CD4-positive, CD25-positive, alpha-beta regulatory T cell (primary cell): Measurements from ENCODE around the gene OASL. TPM values are rescaled to one million over a fixed set of nuclear protein-coding genes. Genes with fewer than 3 reads are reported as not detected.
A peak's percentile ranks its signal among the peaks of the same experiment; 100 is the strongest.

Experiments used
- ATAC-seq, 2 donors: fragments of 150-1000 bp; cut with Tn5 transposase; one replicate each; pipeline ENCODE4 v1.10.0; 2021; ENCODE audit warnings: low read depth in 2 of 2, moderate number of reproducible peaks in 2 of 2, moderate library complexity in 1 of 2
- DNase-seq, 3 donors: peaks; one replicate each; pipeline versions ENCODE4 v3.0.0 to v3.0.0-alpha.2; 2012 to 2022; ENCODE audit warnings: mixed read lengths in 1 of 3
- H3K27ac ChIP-seq: one replicate; pipeline ENCODE4 v1.7.0; 2013; ENCODE audit warnings: mild to moderate bottlenecking, low read length; ENCODE audit not compliant: insufficient read depth, poor library complexity, severe bottlenecking
- H3K27me3 ChIP-seq: one replicate; pipeline ENCODE4 v1.7.0; 2013; ENCODE audit warnings: low read length; ENCODE audit not compliant: control insufficient read depth, insufficient read depth
- H3K36me3 ChIP-seq: one replicate; pipeline ENCODE4 v1.7.0; 2013; ENCODE audit warnings: mild to moderate bottlenecking, low read length, moderate library complexity; ENCODE audit not compliant: control insufficient read depth, insufficient read depth
- H3K4me1 ChIP-seq: 2 replicates; pipeline ENCODE4 v1.7.0; 2013; ENCODE audit warnings: mild to moderate bottlenecking, low read length; ENCODE audit not compliant: insufficient read depth, control insufficient read depth, poor library complexity, severe bottlenecking
- H3K4me3 ChIP-seq: one replicate; pipeline ENCODE4 v1.7.0; 2013; ENCODE audit warnings: low read depth, mild to moderate bottlenecking, low read length, moderate library complexity
- H3K9me3 ChIP-seq, 2 experiments: 1 replicate in 1 of 2; 2 replicates in 1 of 2; pipeline ENCODE4 v1.7.0; 2013; ENCODE audit warnings: low read length in 2 of 2, mild to moderate bottlenecking in 1 of 2, moderate library complexity in 1 of 2; ENCODE audit not compliant: control insufficient read depth in 2 of 2
- H3K27ac Mint-ChIP-seq, 3 donors: one replicate each; pipeline ENCODE4 v1.8.0; 2020 to 2022; ENCODE audit warnings: mild to moderate bottlenecking in 3 of 3, mixed read lengths in 3 of 3, moderate library complexity in 2 of 3
- H3K27me3 Mint-ChIP-seq: one replicate; pipeline ENCODE4 v1.8.0; 2022; ENCODE audit warnings: mild to moderate bottlenecking, mixed read lengths
- H3K36me3 Mint-ChIP-seq: one replicate; pipeline ENCODE4 v1.8.0; 2020; ENCODE audit warnings: mixed read lengths
- H3K4me1 Mint-ChIP-seq, 4 donors: one replicate each; pipeline ENCODE4 v1.8.0; 2020 to 2022; ENCODE audit warnings: mixed read lengths in 4 of 4, mild to moderate bottlenecking in 1 of 4
- H3K4me3 Mint-ChIP-seq, 4 donors: one replicate each; pipeline ENCODE4 v1.8.0; 2020 to 2022; ENCODE audit warnings: mild to moderate bottlenecking in 4 of 4, mixed read lengths in 4 of 4, moderate library complexity in 3 of 4
- H3K9me3 Mint-ChIP-seq, 7 donors: one replicate each; pipeline ENCODE4 v1.8.0; 2020 to 2022; ENCODE audit warnings: mixed read lengths in 7 of 7, mild to moderate bottlenecking in 3 of 7, moderate library complexity in 2 of 7
- polyA plus RNA-seq, 4 donors: library from polyadenylated mRNA; unstranded; fragments of 300-500 nt; fragmentation: Illumina TruSeq; gene quantifications; one replicate each; pipeline ENCODE4 v1.2.3, GENCODE V29; 2021
- total RNA-seq: library from RNA; stranded (reverse); gene quantifications from one replicate; pipeline ENCODE4 v1.2.3, GENCODE V29; 2022

Gene OASL
- total and polyA plus RNA-seq, 5 donors from 2014 or later = 9.0 to 19.3 (median 11.7) TPM

- Histone ChIP-seq H3K4me3 (no peak overlapping the region), H3K36me3 (peaks cover 16% of the 10 kb centered on the region), H3K27ac (no peak overlapping the region), H3K9me3 (no peaks in the 10 kb centered on the region), H3K27me3 (no peaks in the 10 kb centered on the region), H3K4me1 (no peaks in the 10 kb centered on the region)
- Mint-ChIP-seq H3K4me3 (no peak overlapping the region), H3K27me3 (peaks cover under 1% of the 10 kb centered on the region), H3K27ac (peak overlapping the region in 1 of 3 donors; percentile 5), H3K36me3 (peaks cover 4% of the 10 kb centered on the region), H3K4me1 (no peaks in the 10 kb centered on the region), H3K9me3 (peaks cover 0 to 2% (median 0%) of the 10 kb centered on the region in 7 donors)
- DNase-seq (no peak), ATAC-seq (no peak)
These were observed 40.6 kb downstream of the OASL start for GRCh38 chr12:120998435-120998834.

GRCh38 chr12:120997448-120997847 is 41.6 kb downstream of the OASL start:
- H3K27ac ChIP-seq = no peak overlapping the region
- peaks cover 7% of the 10 kb centered on the region for H3K36me3 ChIP-seq
- Mint-ChIP-seq H3K4me3 (no peak overlapping the region), H3K4me1 (no peaks in the 10 kb centered on the region), H3K27ac (no peak overlapping the region), H3K9me3 (peaks cover 0 to 2% (median 0%) of the 10 kb centered on the region in 7 donors), H3K36me3 (no peaks in the 10 kb centered on the region), H3K27me3 (peaks cover 5% of the 10 kb centered on the region)
- ATAC-seq (no peak), DNase-seq (no peak)
- no peaks in the 10 kb centered on the region for H3K9me3 ChIP-seq
- H3K4me3 ChIP-seq = no peak overlapping the region
- H3K27me3 ChIP-seq = no peaks in the 10 kb centered on the region
- H3K4me1 ChIP-seq = no peaks in the 10 kb centered on the region

- Mint-ChIP-seq H3K4me1 (no peaks in the 10 kb centered on the region), H3K4me3 (no peak overlapping the region), H3K27ac (no peak overlapping the region), H3K36me3 (no peaks in the 10 kb centered on the region), H3K9me3 (peaks cover 0 to 2% (median 0%) of the 10 kb centered on the region in 7 donors), H3K27me3 (peaks cover 13% of the 10 kb centered on the region)
- H3K9me3 ChIP-seq = no peaks in the 10 kb centered on the region
- H3K27me3 ChIP-seq = no peaks in the 10 kb centered on the region
- no peak overlapping the region for H3K27ac ChIP-seq
- H3K36me3 ChIP-seq = no peaks in the 10 kb centered on the region
- no peak overlapping the region for H3K4me3 ChIP-seq
- H3K4me1 ChIP-seq = no peaks in the 10 kb centered on the region
- ATAC-seq (no peak), DNase-seq (no peak)
These were observed 42.8 kb downstream of the OASL start for GRCh38 chr12:120996133-120996746.

- Histone ChIP-seq H3K27me3 (no peaks in the 10 kb centered on the region), H3K27ac (no peak overlapping the region), H3K4me3 (no peak overlapping the region), H3K36me3 (no peaks in the 10 kb centered on the region), H3K9me3 (no peaks in the 10 kb centered on the region), H3K4me1 (no peaks in the 10 kb centered on the region)
- Mint-ChIP-seq H3K27ac (no peak overlapping the region), H3K27me3 (peaks cover 13% of the 10 kb centered on the region), H3K9me3 (peaks cover 0 to 2% (median 0%) of the 10 kb centered on the region in 7 donors), H3K4me1 (no peaks in the 10 kb centered on the region), H3K4me3 (no peak overlapping the region), H3K36me3 (no peaks in the 10 kb centered on the region)
- DNase-seq (no peak), ATAC-seq (no peak)
These were observed 44.3 kb downstream of the OASL start for GRCh38 chr12:120994589-120995337.

DNA sequence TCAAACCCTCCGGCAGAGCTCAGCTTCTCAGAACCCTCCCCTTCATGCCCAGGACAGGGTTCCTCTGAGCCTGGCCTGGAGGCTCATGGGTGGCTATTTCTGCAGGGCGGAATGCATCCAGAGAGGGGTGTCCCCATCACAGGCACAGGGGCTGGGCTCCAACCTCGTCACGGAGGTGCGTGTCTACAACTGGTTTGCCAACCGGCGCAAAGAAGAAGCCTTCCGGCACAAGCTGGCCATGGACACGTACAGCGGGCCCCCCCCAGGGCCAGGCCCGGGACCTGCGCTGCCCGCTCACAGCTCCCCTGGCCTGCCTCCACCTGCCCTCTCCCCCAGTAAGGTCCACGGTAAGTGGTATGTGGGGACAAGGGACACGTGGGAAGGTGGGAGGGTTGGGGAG is 45.0 kb downstream of the OASL start:
- Mint-ChIP-seq H3K9me3 (peaks cover 0 to 2% (median 0%) of the 10 kb centered on the region in 7 donors), H3K27ac (no peak overlapping the region), H3K4me1 (no peaks in the 10 kb centered on the region), H3K36me3 (no peaks in the 10 kb centered on the region), H3K4me3 (no peak overlapping the region), H3K27me3 (peaks cover 13% of the 10 kb centered on the region)
- Histone ChIP-seq H3K27me3 (no peaks in the 10 kb centered on the region), H3K27ac (no peak overlapping the region), H3K4me1 (no peaks in the 10 kb centered on the region), H3K9me3 (no peaks in the 10 kb centered on the region), H3K36me3 (no peaks in the 10 kb centered on the region), H3K4me3 (no peak overlapping the region)
- ATAC-seq (no peak), DNase-seq (no peak)

DNA sequence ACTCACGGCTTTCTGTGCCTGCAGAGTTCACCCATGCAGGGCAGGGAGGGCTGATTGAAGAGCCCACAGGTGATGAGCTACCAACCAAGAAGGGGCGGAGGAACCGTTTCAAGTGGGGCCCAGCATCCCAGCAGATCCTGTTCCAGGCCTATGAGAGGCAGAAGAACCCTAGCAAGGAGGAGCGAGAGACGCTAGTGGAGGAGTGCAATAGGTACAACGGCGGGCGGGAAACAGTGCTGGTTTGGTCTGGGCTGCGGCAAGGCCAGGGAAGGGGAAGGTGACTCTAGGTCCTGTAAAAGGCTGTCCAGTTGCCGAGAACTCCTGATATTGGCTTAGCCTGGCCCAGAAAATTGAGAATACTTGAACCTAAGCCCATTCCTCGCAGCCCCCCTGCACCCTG is 45.5 kb downstream of the OASL start:
- Mint-ChIP-seq H3K9me3 (peaks cover 0 to 2% (median 0%) of the 10 kb centered on the region in 7 donors), H3K4me1 (no peaks in the 10 kb centered on the region), H3K27me3 (peaks cover 13% of the 10 kb centered on the region), H3K27ac (no peak overlapping the region), H3K4me3 (no peak overlapping the region), H3K36me3 (no peaks in the 10 kb centered on the region)
- Histone ChIP-seq H3K27ac (no peak overlapping the region), H3K9me3 (no peaks in the 10 kb centered on the region), H3K36me3 (no peaks in the 10 kb centered on the region), H3K4me3 (no peak overlapping the region), H3K4me1 (no peaks in the 10 kb centered on the region), H3K27me3 (no peaks in the 10 kb centered on the region)
- no peak for DNase-seq
- no peak for ATAC-seq

- Mint-ChIP-seq H3K27ac (no peak overlapping the region), H3K36me3 (no peaks in the 10 kb centered on the region), H3K9me3 (peaks cover 0 to 6% (median 0%) of the 10 kb centered on the region in 7 donors), H3K27me3 (peaks cover 13% of the 10 kb centered on the region), H3K4me1 (no peaks in the 10 kb centered on the region), H3K4me3 (no peak overlapping the region)
- Histone ChIP-seq H3K36me3 (no peaks in the 10 kb centered on the region), H3K27ac (no peak overlapping the region), H3K27me3 (no peaks in the 10 kb centered on the region), H3K9me3 (no peaks in the 10 kb centered on the region), H3K4me1 (no peaks in the 10 kb centered on the region), H3K4me3 (no peak overlapping the region)
- ATAC-seq (no peak), DNase-seq (no peak)
These were observed 46.1 kb downstream of the OASL start for GRCh38 chr12:120992989-120993388.

- H3K36me3 ChIP-seq = no peaks in the 10 kb centered on the region
- H3K4me3 ChIP-seq = no peak overlapping the region
- Mint-ChIP-seq H3K9me3 (peaks cover 0 to 4% (median 0%) of the 10 kb centered on the region in 7 donors), H3K27ac (no peak overlapping the region), H3K4me1 (no peaks in the 10 kb centered on the region), H3K27me3 (peaks cover 13% of the 10 kb centered on the region), H3K36me3 (no peaks in the 10 kb centered on the region), H3K4me3 (no peak overlapping the region)
- H3K27ac ChIP-seq = no peak overlapping the region
- DNase-seq (no peak), ATAC-seq (no peak)
- no peaks in the 10 kb centered on the region for H3K9me3 ChIP-seq
- H3K4me1 ChIP-seq = no peaks in the 10 kb centered on the region
- no peaks in the 10 kb centered on the region for H3K27me3 ChIP-seq
These were observed 47.1 kb downstream of the OASL start for GRCh38 chr12:120991965-120992364.
